ENCODE measurements around the gene CKB.
"Not testable (repeated sequence)": the region's sequence is repeated elsewhere in the genome, so short reads cannot be mapped to it uniquely, and the experiment has no call there.

The CKB gene

GRCh38 chr14:103525430-103526246 is 3.0 kb upstream of the CKB start:
- DNase-seq, result not testable (repeated sequence)

- DNase-seq, result no peak
These were observed 1.6 kb upstream of the CKB start for GRCh38 chr14:103524002-103524935.

GRCh38 chr14:103523575-103523954 is 935 bp upstream of the CKB start:
- DNase-seq, result no peak

- peak; percentile 46 for DNase-seq
These were observed 573 bp downstream of the CKB start for GRCh38 chr14:103521951-103522563.

- DNase-seq, result no peak
These were observed 1.1 kb downstream of the CKB start for GRCh38 chr14:103521438-103521950.

- peak; percentile 74 for DNase-seq
These were observed 1.8 kb downstream of the CKB start for GRCh38 chr14:103520657-103521437.

- no peak for DNase-seq
These were observed 2.4 kb downstream of the CKB start for GRCh38 chr14:103520269-103520656.

GRCh38 chr14:103519837-103520212 is 2.8 kb downstream of the CKB start:
- DNase-seq, result no peak

- no peak for DNase-seq
These were observed 3.4 kb downstream of the CKB start for GRCh38 chr14:103519043-103519836.

GRCh38 chr14:103518422-103519042 is 4.1 kb downstream of the CKB start:
- DNase-seq, result peak; percentile 16

- DNase-seq, result no peak
These were observed 4.8 kb downstream of the CKB start for GRCh38 chr14:103517721-103518421.

- DNase-seq, result no peak
These were observed 5.5 kb downstream of the CKB start for GRCh38 chr14:103517174-103517566.

GRCh38 chr14:103516426-103517173 is 6.0 kb downstream of the CKB start:
- no peak for DNase-seq

GRCh38 chr14:103514596-103515421 is 7.8 kb downstream of the CKB start:
- no peak for DNase-seq

- DNase-seq, result peak; percentile 60
These were observed 9.7 kb downstream of the CKB start for GRCh38 chr14:103512701-103513611.

- DNase-seq, result not testable (repeated sequence)
These were observed 10.4 kb downstream of the CKB start for GRCh38 chr14:103512180-103512579.

Measured in NCI-H1092 treated with DMSO at 0.1 percent for 48 hours (cell line).